ENCODE results near the gene PRRC2C. TPM values are rescaled to one million over a fixed set of nuclear protein-coding genes. Genes with fewer than 3 reads are reported as not detected.

Gene PRRC2C
- polyA plus RNA-seq, 1 donor from 2014 or later, result 42.4 TPM

DNA sequence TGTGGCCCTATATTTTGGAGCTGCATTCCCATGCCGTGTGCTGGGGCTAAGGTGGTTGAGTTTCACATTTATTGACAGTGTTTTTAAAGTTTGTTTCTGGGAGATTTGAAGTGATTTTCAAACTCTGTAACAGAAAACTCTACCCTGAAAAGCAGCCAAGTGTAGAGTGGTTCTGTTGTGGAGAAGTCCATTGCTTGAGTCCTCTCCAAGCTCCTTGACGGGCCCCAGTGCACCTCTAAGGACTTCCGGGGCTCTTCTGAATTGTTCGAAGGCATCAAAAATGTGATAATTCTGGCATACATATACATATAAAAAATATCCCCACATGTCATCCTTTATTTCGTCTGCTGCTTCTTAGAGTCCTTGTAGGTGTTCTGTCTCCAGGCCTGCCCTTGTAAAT is 141.7 kb downstream of the PRRC2C start:
- H3K4me2 ChIP-seq (ENCODE audit: low read length), result no peak overlapping the region
- TF ChIP-seq CTCF (IDR thresholded peaks at IDR 0.05; ENCODE audit: poor library complexity, severe bottlenecking), result no peak
- no peak for TF ChIP-seq EZH2 (IDR thresholded peaks at IDR 0.05; ENCODE audit: borderline replicate concordance, insufficient read depth, low read length, poor library complexity, severe bottlenecking)
- no peak for TF ChIP-seq REST (IDR thresholded peaks at IDR 0.05; ENCODE audit: borderline replicate concordance)
- TF ChIP-seq POLR2AphosphoS5 (IDR thresholded peaks at IDR 0.05), result no peak
- TF ChIP-seq MXI1 (conservative IDR thresholded peaks at IDR 0.05; ENCODE audit: poor library complexity, severe bottlenecking), result no peak
- TF ChIP-seq TAF1 (IDR thresholded peaks at IDR 0.05; ENCODE audit: low read depth), result no peak
- no peak for TF ChIP-seq RAD21 (conservative IDR thresholded peaks at IDR 0.05)
- TF ChIP-seq EP300 (conservative IDR thresholded peaks at IDR 0.05; ENCODE audit: poor library complexity, severe bottlenecking), result no peak
- TF ChIP-seq SMC3 (conservative IDR thresholded peaks at IDR 0.05; ENCODE audit: poor library complexity), result no peak

DNA sequence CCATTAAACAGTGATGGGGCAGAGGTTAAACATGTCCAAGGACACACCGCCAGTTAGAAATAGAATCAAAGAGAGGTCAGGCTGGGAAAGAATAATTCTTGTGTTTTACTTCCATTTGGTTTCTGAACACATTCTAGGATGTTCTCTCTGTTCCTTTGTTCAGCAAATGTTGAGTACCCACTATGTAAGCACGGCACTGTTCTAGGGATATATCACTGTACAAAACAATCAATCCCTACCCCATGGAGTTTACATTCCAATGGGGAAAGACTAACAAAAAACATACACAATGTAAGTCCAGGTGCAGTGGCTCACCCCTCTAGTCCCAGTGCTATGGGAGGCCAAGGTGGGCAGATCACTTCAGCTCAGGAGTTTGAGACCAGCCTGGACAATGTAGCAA is 142.9 kb downstream of the PRRC2C start:
- Histone ChIP-seq H3K27me3 (ENCODE audit: insufficient read depth, low read depth, low read length) (no peaks in the 10 kb centered on the region), H3K4me2 (ENCODE audit: low read length) (no peak overlapping the region), H3F3A (ENCODE audit: insufficient read depth, low read length, poor library complexity, severe bottlenecking) (no peaks in the 10 kb centered on the region), H3K27ac (ENCODE audit: low read length) (no peak overlapping the region), H4K20me1 (ENCODE audit: insufficient read depth) (no peaks in the 10 kb centered on the region), H3K9ac (ENCODE audit: low read length) (no peak overlapping the region), H3K79me2 (replicated peaks; ENCODE audit: insufficient read depth, low read length) (no peaks in the 10 kb centered on the region), H3K9me3 (ENCODE audit: low read length) (no peaks in the 10 kb centered on the region), H3K36me3 (ENCODE audit: insufficient read depth, low read length) (no peaks in the 10 kb centered on the region), H2AFZ (ENCODE audit: low read depth, low read length) (no peak overlapping the region), H3K9me2 (ENCODE audit: insufficient read depth, low read length) (no peaks in the 10 kb centered on the region), H3K4me3 (ENCODE audit: low read length) (no peak overlapping the region)
- TF ChIP-seq RAD21 (conservative IDR thresholded peaks at IDR 0.05), result no peak

More for the DNA sequence above, 141.7 kb downstream of the PRRC2C start:
- no peak overlapping the region for H3K4me3 ChIP-seq (ENCODE audit: low read length)
- no peak overlapping the region for H3K9ac ChIP-seq (ENCODE audit: low read length)
- no peaks in the 10 kb centered on the region for H3K79me2 ChIP-seq (replicated peaks; ENCODE audit: insufficient read depth, low read length)
- H3K36me3 ChIP-seq (ENCODE audit: insufficient read depth, low read length), result no peaks in the 10 kb centered on the region
- H3K27ac ChIP-seq (ENCODE audit: low read length), result no peak overlapping the region
- no peaks in the 10 kb centered on the region for H3F3A ChIP-seq (ENCODE audit: insufficient read depth, low read length, poor library complexity, severe bottlenecking)
- no peaks in the 10 kb centered on the region for H3K9me3 ChIP-seq (ENCODE audit: low read length)
- H4K20me1 ChIP-seq (ENCODE audit: insufficient read depth), result no peaks in the 10 kb centered on the region
- H3K27me3 ChIP-seq (ENCODE audit: insufficient read depth, low read depth, low read length), result no peaks in the 10 kb centered on the region
- H2AFZ ChIP-seq (ENCODE audit: low read depth, low read length), result no peak overlapping the region
- H3K9me2 ChIP-seq (ENCODE audit: insufficient read depth, low read length), result no peaks in the 10 kb centered on the region

DNA sequence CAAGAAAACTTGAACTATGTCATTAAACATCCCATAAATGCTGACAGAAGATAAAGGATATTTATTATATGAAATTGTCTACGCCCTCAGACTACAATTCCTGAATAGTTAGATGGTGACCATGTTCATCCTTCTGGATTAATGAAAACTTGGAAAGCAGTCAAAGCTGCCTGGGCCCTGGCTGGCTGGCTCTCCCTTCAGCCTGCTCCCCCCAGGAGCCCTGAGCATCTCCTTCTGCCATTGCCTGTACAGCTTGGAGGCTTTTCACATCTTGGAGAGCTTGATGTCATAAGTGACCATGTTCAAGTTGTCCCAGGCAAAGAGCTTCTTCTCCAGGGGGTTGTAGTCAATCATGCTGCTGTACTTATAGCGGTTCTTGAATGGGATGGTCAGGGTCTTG is 150.3 kb downstream of the PRRC2C start:
- H3K9me3 ChIP-seq (ENCODE audit: low read length), result no peaks in the 10 kb centered on the region
- H3K27me3 ChIP-seq (ENCODE audit: insufficient read depth, low read depth, low read length), result no peaks in the 10 kb centered on the region
- no peak overlapping the region for H3K4me3 ChIP-seq (ENCODE audit: low read length)
- H3K79me2 ChIP-seq (replicated peaks; ENCODE audit: insufficient read depth, low read length), result no peaks in the 10 kb centered on the region
- TF ChIP-seq EP300 (conservative IDR thresholded peaks at IDR 0.05; ENCODE audit: poor library complexity, severe bottlenecking) (no peak), TAF1 (IDR thresholded peaks at IDR 0.05; ENCODE audit: low read depth) (no peak), RAD21 (conservative IDR thresholded peaks at IDR 0.05) (no peak), POLR2AphosphoS5 (IDR thresholded peaks at IDR 0.05) (no peak), REST (IDR thresholded peaks at IDR 0.05; ENCODE audit: borderline replicate concordance) (no peak), SMC3 (conservative IDR thresholded peaks at IDR 0.05; ENCODE audit: poor library complexity) (no peak), MXI1 (conservative IDR thresholded peaks at IDR 0.05; ENCODE audit: poor library complexity, severe bottlenecking) (no peak), CTCF (IDR thresholded peaks at IDR 0.05; ENCODE audit: poor library complexity, severe bottlenecking) (no peak), EZH2 (IDR thresholded peaks at IDR 0.05; ENCODE audit: borderline replicate concordance, insufficient read depth, low read length, poor library complexity, severe bottlenecking) (no peak)
- H4K20me1 ChIP-seq (ENCODE audit: insufficient read depth), result no peaks in the 10 kb centered on the region
- no peaks in the 10 kb centered on the region for H3F3A ChIP-seq (ENCODE audit: insufficient read depth, low read length, poor library complexity, severe bottlenecking)
- no peak overlapping the region for H3K9ac ChIP-seq (ENCODE audit: low read length)
- no peaks in the 10 kb centered on the region for H3K36me3 ChIP-seq (ENCODE audit: insufficient read depth, low read length)
- H3K9me2 ChIP-seq (ENCODE audit: insufficient read depth, low read length), result no peaks in the 10 kb centered on the region
- H3K27ac ChIP-seq (ENCODE audit: low read length), result no peak overlapping the region
- H2AFZ ChIP-seq (ENCODE audit: low read depth, low read length), result no peak overlapping the region
- no peak overlapping the region for H3K4me2 ChIP-seq (ENCODE audit: low read length)
